NAMALWA (cell line): ENCODE results near the gene NLRC3.

Experiments used
- DNase-seq: peaks from one replicate; pipeline ENCODE4 v3.0.0-alpha.2; 2015; ENCODE audit warnings: low spot score

Gene NLRC3

DNA sequence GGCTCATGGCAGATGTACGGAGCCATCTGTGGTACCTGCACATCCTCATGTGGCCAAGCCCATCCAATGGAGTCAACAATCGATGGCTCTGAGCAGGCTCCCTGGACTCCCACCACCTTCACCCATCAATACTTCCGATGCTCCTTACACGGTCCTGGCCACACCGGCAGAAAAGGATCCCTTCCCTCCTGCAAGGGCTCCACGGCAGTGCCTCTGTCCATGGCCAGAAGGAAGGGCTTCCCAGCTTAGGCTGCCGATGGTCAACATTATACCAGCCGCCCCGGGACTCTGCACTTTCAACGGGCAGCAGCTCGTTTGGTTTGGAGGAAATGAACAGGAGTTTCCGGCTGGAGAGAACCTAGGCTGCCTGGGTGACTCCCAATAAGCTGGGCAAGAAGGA, 21.0 kb upstream of the NLRC3 start:
- DNase-seq = no peak

DNA sequence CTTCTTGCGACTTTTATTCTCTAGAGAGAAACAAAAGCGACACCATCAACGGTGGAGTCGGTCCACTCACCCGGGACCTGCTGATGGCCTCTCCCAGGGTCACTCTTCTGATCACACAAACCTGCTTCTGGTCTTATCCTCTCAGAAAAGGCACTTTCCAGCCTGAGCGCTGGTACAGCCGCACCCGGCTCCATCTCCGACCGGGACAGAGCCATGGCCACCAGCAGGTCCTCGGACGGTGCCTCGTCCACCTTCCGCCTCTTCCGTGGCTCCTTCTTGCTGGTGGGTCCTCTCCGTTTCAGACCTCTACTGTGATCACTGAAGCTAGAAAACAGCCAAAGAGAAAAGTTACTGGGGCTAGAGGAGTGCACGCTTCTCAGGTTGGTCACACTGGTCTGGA, 20.5 kb upstream of the NLRC3 start:
- DNase-seq = no peak

DNA sequence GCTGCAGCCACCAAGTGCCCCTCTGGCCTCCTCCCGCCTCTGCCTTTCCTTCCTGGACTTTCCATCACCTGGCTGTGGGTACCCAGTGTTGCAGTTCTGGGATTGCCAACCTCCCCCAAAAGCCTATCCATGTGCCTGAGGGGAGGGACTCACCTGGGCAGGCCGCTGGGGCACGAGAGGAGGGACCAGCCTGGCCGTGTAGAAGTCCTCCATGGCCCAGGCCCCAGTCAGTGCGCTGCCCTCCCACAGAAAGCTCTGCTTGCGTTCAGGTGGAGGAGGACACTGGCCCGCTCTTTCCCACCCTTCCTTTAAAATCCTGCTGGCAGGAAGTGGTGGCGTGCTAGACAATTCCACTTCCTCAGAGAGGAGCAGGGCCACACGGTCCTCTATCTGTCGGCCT, 20.0 kb upstream of the NLRC3 start:
- DNase-seq = no peak

DNA sequence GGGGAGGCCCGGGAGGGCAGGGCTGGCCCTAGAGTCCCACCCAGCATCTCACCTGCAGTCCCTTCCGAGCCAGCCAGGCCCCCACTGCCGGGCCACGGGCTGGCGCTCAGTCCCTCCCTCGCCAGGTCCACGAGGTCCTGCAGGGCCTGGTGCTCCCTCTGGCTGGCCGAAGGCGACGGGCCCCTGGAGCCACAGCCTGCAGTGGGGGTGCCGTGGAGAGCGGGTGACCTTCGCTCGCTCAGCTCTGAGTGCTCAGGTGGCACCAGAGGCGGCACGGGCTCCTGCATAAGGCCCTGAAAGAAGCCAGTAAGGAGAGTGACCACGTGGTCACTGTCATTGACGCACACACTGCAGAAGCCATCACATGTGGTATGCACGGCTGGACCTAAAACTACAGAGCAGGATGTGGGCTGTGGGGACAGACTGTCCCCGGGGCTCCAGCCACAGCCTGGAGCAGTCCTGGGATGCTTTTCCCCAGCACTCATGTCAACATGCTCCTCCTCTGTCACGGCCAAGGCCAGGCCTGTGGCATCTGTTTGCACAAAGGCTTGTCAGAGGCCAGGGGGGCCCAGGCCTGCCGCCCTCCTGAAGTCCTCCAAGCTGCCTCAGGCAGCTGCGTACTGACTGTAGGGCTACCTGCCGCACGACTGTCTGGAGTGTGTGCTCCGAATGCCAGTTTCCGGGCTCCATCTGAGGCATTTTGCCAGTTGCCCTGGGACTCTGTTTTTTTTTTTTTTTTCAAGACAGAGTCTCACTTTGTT, 19.1 kb upstream of the NLRC3 start:
- DNase-seq = no peak

DNA sequence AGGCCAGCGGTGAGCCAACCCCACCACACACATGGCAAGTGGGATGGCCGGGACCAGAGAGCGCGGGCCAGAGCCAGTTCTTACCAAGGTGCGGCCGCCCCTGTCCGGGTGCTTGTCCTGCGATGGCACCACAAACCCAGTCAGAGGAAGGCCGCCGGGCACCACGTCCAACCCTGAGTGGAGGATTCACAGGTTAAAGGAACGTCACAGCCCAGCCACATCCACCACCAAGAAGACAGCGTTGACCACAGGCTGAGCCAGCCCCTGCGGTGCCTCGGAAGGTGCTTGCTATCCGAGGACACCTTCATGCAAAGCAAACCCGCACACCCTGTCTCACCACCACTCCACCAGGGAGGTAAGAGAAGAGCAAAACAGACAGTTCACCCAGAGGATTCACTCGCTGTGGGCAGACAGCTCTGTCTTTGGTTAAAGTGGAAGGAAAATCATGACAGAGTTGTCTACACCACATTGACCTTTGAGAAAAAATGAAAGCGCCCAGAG, 18.4 kb upstream of the NLRC3 start:
- no peak for DNase-seq

DNA sequence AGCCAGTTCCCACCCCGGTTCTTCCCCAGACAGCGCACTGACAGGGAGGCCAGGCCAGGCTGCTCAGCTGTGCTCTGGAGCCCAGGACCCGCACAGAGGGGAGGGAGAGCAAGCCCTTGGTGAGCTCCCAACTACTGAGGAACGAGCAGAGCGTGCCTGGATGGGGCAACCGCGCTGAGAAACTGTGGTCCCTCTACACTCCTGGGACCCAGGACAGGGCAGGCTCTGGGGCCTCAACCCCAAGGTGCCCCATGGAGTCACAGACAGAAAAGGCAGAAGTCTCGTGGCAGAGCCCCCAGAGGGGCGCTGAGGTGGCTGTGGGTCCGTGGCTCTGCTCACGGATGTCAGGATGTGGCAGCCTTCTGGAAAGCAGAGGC, 17.9 kb upstream of the NLRC3 start:
- DNase-seq = no peak

DNA sequence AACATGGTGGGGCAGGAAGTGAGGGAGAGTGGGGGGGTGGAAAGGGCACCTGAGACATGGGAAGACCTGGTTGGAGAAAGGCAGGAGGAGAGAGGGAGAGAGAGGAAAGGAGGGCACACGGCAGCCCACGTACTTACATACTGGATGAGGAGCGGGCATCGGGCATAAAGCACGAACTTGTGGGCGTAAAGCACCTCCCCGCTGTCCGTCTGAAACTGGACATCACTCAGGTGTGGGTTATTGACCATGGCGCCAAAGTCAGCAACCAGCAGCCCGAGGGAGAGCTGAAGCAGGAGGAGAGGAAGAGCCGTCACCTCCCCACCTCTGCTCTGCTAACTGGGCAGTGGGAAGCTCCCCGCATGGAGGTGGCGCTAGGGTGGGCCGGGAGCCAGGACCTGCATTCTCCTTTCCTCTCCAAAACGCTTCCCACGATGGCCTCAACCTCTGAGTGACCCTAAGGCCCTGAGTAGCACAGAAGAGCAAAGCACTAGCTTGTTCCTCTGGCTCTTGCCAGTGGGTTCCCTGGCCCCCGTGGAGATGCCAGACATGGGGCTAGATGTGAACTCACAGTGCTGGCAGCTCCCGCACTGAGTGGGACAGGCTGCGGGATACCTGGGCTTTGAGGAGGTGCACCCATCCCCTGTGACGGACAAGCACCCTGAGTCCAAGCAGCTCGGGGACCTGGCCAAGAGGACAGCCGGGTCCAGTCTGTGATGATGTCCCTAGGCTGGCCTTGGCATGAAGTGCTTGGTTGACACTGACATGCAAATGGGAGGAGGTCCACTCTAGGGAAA, 17.3 kb upstream of the NLRC3 start:
- no peak for DNase-seq

DNA sequence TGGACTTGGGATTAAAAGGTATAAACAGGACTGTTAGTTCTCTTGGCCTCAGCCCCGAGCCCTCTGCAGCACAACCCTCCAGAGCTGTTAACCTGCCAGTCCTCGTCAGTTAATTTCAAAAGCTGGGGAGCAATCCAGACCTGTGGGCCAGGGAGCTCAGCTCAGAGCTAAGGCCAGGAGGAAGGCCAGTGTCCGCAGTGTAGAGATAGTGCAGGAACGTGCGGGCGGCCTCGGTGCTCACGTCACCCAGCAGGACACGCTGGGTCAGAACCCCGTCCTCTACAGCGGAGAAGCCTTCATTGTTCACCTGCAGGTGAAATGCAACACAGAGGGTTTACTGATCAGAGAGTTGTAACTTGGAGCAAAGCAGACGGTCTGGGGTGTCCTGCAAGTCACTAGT, 15.4 kb upstream of the NLRC3 start:
- DNase-seq = no peak

DNA sequence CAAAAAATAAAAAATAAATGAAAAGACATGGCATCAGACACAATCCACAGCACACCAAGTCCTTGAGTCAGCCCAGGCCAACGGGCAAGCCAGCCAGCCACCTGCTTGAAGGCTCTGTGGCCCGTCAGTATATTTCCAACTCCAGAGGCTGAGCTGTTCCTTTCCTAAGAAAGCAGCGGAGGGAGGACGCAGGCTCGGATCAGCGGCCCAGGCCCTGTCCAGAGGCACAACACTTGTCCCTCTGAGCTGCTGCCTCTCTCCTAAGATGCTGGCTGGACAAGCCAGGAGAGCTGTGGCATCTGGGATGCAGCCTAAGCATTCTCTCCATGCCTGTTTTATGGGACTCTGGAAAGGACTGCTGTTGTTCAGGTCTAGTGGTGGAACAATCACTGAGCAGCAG, 14.8 kb upstream of the NLRC3 start:
- no peak for DNase-seq

DNA sequence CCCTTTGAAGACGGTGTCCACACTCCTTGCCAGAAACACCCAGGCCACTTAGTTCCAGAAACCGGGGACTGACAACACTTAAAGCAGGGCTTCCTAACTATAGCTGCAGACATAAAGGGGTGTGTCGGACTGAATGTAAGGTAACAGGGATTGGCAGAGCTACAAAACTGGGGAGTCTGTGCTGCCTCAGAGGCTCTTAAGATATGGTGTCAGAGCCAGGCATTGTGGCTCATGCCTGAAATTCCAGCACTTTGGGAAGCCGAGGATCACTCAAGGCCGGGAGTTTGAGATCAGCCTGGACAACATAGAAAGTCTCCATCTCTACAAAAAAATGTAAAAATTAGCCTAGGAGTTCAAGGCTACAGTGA, 14.2 kb upstream of the NLRC3 start:
- no peak for DNase-seq

DNA sequence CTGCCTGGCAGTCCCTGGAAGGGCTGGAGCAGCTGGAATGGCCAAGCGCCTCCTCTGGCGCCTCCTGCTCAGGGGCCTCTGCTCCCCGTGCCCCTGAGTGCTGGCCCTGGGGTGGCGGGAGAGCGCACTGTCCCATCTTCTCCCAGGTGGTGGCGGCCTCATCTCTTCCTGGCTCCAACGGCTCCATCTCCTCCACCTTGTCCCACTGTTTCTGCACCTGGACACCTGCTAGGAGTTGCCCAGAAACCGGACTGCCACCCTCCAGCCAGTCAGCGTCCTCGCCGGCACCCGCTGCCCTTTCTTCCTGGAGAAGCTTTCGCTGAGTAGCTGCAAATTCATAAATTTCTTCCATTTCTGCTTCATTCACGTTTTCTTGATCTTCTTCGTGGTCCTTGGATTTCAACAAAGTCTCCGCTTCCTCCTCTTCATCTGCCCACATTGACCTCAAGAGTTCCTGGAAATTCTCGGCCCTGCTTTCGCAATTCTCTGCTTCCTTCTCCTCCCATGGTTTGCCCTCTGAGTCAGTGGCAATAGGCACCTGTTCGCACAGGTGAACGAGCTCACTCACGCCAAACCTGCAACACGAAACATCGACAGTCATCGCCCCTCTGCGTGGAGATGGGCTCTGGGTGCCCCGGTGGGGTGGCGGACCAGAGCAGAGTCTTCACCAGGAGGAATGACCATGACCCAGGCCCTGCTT, 13.7 kb upstream of the NLRC3 start:
- no peak for DNase-seq

DNA sequence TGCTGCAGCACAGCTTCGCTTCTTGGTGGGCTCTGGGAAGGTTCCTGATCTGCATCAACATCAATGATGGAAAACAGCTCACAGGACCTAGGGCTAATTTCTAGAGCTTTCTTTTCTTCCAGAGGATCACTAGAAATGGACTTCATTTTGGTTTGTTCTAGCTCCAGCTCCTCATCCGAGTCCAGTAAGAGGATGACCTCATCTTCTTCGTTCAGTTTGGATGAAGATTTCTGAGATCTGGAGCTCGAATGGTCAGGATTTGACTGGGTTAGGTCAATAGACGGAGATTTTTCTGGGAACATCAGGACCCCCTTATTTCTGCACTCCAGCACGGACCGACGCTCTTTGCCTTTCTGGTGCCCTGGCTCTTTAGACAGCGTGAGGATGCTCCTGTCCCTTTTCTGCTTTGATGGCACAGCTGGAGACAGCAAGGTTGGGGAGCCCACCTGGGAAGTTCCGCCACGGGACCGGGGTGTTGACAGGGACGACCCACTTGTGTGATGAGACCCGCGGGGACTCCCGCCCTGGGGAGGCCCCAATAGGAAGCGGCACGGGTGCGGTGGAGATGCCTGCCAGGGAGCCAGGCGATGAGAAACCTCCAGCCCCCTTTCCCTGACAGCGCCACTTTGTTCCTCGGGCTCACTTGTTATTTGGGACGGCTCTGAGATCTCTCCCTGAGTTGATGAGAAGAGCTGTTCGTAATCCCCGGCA, 12.9 kb upstream of the NLRC3 start:
- DNase-seq = no peak

DNA sequence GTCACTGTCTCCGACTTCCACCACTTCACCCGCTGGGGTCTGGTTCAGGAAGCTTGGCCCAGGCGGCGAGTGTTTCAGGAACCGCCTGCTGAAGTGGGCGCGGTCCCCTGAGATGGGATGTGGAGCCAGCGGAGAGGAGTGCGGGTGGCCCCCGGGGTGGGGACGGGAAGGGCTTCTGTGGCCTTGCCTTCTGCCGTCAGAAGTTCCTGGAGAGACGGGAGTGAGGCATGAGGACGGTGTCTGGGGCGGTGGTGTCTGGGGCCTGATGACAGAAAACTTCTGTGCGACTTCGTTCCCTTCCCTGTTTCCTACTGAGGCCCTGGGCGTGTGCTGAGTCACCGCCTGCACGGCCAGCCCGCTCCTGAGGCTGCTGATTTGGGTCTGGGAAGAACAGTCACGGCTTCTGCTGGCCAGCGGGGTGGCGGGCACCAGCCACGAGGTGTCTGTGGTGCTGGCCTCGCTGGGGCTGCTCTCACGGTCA, 12.3 kb upstream of the NLRC3 start:
- no peak for DNase-seq

DNA sequence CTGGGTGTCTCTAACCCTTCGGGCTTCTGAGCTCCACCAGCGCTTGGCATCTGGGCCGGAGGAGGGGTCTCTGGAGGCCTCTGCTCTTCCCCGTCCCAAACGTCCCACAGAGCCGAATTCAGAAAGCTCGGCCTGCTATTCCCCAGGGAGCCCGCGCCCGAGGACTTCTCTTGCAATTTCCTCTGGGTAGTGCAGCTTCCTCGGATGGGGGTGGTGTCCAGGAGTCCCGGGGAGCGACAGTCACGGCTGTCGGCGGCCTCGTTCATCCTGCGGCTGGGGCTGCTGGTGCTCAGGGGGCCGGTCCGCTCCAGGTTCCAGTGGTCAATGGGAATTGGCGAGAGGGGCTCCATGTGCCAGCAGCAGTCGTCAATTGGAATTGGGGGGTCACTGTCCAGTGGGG, 11.8 kb upstream of the NLRC3 start:
- no peak for DNase-seq

DNA sequence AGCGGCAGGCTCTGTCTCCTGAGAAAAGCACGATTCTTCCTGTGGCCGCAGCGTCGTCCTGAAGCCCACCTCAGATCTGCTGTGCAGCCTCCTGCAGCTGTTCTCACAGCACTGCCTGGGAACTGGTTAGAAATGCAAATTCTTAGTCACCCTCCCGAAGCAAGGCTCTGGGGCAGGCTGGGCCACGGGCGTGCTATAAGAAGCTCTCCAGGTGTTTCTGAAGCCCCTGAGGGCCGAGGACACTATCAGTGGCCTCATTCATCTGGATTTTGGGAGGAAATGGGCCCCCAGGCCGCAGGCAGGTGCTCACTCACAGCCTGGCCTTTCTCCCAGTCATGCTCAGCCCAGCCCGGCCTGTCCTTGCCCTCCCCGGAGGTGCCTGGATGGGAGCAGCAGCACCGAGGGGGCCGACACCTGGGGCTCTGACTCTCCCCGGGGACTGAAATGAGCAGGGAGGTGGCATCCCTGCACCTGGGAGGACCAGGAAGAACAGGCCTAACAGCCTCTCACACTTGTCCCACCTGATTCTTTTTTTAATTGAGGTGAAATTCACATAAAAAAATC, 10.4 kb upstream of the NLRC3 start:
- DNase-seq = peak; percentile 90

DNA sequence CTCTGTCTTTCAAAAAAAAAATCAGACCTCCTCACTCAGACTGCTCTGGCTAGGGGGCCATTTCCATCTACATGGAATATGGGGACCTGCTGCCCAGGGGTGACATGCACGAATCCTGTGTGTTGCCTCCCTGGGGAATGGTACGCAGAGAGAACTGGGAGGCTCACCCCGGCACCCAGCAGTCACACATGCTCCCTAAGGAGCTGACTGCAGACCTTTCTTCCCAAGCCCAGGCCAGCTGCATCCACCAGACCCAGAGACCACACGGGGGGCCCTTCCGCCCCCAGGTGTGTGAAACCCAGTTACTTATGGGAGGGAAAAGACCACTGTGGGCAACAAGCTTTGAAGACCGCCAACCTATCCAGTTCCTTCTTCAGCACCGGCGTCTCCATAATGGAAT, 7.2 kb upstream of the NLRC3 start:
- DNase-seq = no peak

DNA sequence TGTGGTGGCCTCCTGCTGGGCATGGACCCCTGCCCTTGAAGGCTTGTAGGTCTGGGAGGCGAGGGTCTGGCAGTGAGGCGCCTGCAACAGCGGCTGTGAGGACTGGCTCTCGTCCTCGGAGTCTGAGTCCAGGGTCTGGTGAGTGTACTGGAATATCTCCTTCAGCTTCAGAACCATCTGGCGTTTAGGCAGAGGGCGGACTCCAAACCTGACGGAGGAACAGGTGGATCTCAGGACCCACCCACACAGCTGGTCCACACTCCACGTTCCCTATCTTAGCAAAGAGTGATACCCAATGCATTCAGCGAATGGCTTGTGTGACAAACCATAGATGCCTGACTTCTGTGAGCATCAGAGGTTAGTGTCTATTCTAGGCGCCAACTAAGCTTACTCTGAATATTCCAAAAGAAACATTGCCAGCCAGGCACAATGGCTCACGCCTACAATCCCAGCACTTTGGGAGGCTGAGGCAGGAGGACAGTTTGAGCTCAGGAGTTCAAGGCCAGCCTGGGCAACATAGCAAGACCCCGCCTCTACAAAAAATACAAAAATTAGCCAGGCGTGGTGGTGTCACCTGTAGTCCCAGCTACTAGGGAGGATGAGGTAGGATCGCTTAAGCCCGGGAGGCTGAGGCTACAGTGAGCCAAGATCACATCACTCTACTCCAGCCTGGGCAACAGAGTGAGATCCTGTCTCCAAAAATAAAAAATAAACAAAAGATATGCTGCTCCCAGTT, 6.3 kb upstream of the NLRC3 start:
- no peak for DNase-seq

DNA sequence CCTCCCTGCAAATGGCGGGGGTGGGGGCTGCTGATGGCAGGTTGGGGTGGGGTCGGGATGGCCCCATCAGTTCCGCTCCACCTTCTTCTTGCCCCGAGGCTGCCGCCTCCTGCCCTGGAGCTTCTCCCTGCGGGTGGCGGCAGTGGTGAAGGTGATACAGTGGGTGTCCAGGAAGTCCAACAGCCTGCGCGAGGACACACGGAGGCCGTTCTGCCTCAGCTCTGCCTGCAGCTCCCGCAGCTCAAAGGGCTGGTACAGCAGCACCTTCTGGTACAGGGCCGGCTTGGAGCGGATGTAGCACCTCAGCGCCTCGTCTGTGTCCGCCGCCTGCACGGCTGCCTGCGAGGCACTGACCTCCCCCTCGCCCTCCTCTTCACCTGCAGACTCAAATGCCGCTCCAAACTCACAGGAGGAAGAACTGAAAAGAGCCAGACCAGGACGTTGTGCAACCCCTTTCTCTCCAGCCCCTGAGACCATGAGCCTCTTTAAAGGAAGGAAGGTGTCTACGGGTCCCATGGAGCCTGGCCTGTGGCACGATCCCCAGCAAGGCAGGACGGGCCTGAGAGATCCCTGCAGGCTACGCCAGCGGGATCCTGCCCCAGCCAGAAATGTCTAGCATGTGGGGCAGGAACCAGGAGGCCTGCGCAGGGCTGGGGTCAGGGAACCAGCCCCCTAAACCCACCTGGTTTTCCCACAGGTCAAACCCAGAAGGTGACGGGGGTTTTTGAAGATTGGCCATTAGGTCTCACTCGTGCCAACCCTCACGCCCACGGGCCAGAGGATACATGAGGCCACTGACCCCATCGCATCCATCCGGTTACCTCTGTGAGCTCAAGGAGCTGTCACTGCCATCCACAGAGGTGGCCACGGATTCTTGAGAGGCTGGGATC, 5.3 kb upstream of the NLRC3 start:
- DNase-seq = no peak

DNA sequence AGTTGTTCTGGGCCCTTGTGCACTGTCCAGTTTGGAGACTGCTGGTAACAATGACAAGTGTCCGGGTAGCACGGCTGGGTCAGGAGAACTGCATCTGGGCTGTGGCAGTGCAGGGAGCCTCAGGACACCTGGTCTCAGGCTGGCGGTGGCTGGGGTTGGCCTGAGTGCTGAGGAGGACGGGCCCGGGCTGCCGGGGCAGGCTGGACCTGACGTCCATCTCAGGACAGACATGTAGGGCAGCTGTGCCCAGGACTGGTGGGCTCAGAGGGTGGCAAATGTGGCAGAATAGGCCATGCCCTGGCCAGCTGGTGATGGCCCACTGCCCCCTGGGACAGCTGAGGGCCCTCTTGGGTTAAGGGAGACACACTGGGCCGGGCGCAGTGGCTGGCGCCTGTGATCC, 4.2 kb upstream of the NLRC3 start:
- DNase-seq = no peak

DNA sequence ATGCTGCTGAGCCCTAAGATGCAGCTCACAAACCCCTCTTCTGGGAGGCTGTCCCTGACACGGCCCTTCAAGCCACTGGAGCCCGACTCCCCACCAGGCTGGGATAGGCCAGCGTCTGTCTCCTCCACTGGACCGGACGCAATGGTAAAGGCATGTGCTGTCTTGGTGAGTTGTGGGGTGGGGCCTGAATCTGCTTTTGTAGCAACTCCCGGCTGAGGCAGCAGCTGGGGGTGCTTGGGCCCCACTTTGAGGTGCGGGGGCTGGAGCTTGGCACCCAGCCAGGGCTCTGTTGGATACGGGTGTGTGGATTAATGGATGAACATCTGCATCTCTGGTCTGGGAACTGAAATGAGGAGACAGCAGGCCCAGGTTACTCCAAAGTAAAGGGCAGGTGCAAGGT, 3.5 kb upstream of the NLRC3 start:
- peak; percentile 36 for DNase-seq
